Stimulated activated naive CD8-positive, alpha-beta T cell treated with anti-CD3 and anti-CD28 coated beads, Interleukin-15, Interleukin-2, amounts not matched to agents 100 ng/mL and 50 ng/mL, for 24 hours (primary cell): ENCODE data around the gene TRERF1.

Experiments used
- H3K27ac Mint-ChIP-seq: one replicate; pipeline ENCODE4 v1.8.0; 2021; ENCODE audit warnings: mild to moderate bottlenecking, mixed read lengths
- H3K27me3 Mint-ChIP-seq: one replicate; pipeline ENCODE4 v1.8.0; 2021; ENCODE audit warnings: mixed read lengths
- H3K36me3 Mint-ChIP-seq: one replicate; pipeline ENCODE4 v1.8.0; 2021; ENCODE audit warnings: low read depth, mixed read lengths
- H3K4me1 Mint-ChIP-seq: one replicate; pipeline ENCODE4 v1.8.0; 2021; ENCODE audit warnings: low read depth, mixed read lengths
- H3K4me3 Mint-ChIP-seq: one replicate; pipeline ENCODE4 v1.8.0; 2021; ENCODE audit warnings: mild to moderate bottlenecking, mixed read lengths
- H3K9me3 Mint-ChIP-seq: one replicate; pipeline ENCODE4 v1.8.0; 2021; ENCODE audit warnings: mixed read lengths

The TRERF1 gene

DNA sequence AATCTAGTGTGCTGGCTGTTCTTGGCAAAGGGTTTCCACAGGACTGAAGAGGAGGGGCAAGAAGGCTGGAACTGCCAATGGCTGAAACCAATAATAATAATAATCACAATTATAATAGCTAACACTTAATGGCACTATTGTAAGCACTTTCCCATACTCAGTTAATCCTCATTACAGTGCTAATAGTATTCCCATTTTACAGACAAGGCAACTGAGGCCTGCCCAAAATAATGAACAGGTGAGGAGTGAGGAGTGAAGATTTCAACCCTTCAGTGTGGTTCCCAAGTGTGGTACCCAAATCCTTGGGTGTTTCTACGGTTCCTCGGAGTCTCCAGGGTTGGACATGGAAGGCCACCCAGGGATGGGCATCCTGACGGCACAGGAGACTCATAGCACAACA is 69.9 kb downstream of the TRERF1 start:
- H3K36me3 Mint-ChIP-seq = no peaks in the 10 kb centered on the region
- peaks cover 76% of the 10 kb centered on the region for H3K4me1 Mint-ChIP-seq
- H3K27me3 Mint-ChIP-seq = no peaks in the 10 kb centered on the region
- no peaks in the 10 kb centered on the region for H3K9me3 Mint-ChIP-seq
- no peak overlapping the region for H3K27ac Mint-ChIP-seq
- no peak overlapping the region for H3K4me3 Mint-ChIP-seq

DNA sequence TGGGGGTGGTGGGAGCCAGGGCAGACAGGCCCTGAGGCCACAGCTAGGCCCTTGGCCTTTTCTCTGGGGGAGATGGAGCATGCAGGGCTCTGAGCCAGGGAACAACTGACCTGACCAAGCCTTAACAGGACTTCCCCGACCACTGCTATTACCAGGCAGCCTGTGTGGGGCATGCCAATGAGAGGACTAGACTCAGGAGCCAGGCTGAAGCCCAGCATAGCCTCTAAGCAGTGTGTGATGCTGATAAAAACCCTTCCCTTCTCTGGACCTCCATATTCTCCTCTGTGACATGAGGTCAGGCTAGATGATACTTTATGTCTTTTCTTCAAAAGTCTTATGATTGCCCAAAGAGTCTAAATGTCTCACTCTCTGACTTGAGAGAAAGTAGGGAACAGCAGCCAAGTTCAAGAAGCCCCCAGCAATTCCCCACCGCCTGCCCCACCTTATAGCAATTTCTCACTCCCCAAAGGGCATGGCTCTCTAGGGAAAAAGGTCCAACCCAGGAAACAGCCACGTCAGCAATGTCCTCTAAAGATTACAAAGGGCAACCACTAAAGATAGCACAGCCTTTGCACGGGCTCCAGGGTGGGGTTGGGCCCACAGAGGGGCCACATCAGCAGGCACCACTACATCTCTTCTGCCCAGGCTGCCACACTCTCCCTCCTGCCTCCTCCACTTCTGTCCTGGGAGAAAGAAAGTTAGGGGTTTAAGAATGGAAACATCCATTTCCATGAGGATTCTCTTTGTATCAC is 71.3 kb downstream of the TRERF1 start:
- Mint-ChIP-seq H3K27ac (peak overlapping the region; percentile 47), H3K27me3 (no peaks in the 10 kb centered on the region), H3K4me3 (no peak overlapping the region), H3K36me3 (no peaks in the 10 kb centered on the region), H3K9me3 (no peaks in the 10 kb centered on the region), H3K4me1 (peaks cover 69% of the 10 kb centered on the region)

DNA sequence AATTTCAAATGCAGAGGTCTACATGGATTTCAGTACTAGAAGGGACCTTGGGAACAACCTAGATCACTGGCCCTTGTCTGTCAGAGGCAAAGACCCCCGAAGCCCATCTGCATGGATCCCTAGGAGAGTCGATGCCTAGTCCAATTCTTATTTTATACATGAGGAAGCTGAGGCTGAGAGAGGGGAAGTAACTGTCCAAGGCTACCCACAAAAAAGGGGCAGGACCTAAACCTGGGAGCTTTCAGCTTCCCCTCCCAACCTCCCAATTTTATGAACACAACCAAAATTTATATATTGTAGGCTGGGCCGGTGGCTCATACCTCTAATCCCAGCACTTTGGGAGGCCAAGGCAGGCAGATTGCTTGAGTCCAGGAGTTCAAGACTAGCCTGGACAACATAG is 73.2 kb downstream of the TRERF1 start:
- peak overlapping the region; percentile 50 for H3K4me3 Mint-ChIP-seq
- peaks cover 67% of the 10 kb centered on the region for H3K4me1 Mint-ChIP-seq
- no peaks in the 10 kb centered on the region for H3K9me3 Mint-ChIP-seq
- no peaks in the 10 kb centered on the region for H3K36me3 Mint-ChIP-seq
- no peaks in the 10 kb centered on the region for H3K27me3 Mint-ChIP-seq
- H3K27ac Mint-ChIP-seq = peak overlapping the region; percentile 37

DNA sequence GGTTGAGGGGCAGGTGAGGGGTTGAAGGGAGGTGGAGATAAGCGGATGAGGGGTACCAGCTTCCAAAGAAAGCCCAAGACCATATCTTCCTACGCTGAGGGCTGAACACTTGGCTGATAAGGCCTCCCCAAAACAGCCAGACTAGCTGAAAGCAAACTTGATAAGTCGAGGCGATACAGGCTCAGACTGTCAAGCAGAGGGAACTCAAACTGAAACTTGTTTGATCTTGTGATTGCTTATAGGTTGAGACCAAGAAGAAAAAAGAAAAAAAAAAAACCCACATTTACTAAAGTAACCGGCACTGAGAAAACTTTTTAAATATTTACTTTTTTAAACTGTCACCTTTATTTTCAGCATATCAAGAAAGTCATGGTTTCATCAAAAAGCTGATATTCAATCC is 73.6 kb downstream of the TRERF1 start:
- Mint-ChIP-seq H3K27ac (peak overlapping the region; percentile 37), H3K27me3 (no peaks in the 10 kb centered on the region), H3K9me3 (no peaks in the 10 kb centered on the region), H3K36me3 (no peaks in the 10 kb centered on the region), H3K4me3 (peak overlapping the region; percentile 50), H3K4me1 (peaks cover 64% of the 10 kb centered on the region)

DNA sequence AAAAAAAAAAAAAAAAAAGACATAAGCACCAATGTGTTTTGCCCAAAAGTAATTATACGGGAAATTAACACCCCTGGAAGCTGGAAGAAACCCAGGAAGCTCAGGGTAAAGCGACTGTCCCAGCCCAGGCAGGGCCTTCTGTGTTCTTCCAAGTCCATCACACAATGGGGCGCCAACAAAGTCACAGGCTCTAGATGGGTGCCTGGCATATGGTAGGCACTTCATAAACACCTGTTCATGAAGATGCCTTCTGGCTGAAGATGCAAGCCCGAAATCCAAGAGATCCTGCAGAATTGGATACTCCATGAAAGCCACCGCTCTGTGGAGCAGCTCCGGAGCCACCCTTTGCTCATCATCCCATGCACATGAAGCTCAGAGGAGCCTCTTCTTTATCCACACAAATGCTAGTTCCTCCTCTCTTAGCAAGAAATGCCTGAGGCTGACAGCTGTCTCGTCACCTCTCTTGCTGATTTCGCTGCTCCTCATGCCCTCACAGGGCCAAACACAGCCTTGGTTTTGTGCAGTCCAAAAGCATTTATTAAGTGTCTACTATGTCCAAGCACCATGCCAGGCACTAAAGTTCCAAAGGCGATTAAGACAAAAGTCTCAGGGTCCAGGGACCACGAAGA is 76.6 kb downstream of the TRERF1 start:
- Mint-ChIP-seq H3K4me3 (no peak overlapping the region), H3K9me3 (no peaks in the 10 kb centered on the region), H3K36me3 (no peaks in the 10 kb centered on the region), H3K27me3 (no peaks in the 10 kb centered on the region), H3K4me1 (peaks cover 56% of the 10 kb centered on the region), H3K27ac (no peak overlapping the region)

DNA sequence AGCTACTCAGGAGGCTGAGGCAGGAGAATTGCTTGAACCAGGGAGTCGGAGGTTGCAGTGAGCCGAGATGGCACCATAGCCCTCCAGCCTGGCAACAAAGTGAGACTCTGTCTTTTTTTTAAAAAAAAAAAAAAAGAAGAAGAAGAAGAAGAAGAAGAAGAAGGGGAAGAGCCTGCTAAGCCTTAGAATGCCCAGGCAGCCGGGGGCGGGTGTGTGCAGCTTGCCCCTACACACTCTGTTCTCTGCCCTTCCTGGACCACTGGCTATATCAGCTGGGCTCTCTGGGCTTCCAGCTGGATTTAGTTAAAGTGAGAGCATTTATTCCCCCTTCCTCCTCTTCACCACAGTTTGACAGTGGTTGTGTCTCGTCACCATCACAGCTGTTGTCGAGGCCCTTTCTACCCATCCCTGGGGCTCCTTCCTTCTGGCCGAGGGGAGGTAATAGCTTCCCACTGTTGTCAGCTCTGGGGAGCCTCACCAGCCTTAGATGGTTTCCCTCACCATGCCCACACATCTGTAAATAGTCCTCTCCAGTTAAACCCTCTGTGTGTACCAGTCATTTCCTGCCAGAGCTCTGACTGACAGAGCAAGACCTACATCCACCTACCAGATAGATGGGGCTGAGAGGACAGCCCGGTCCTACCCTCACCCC is 77.6 kb downstream of the TRERF1 start:
- Mint-ChIP-seq H3K4me1 (peaks cover 58% of the 10 kb centered on the region), H3K27me3 (no peaks in the 10 kb centered on the region), H3K9me3 (no peaks in the 10 kb centered on the region), H3K36me3 (no peaks in the 10 kb centered on the region), H3K27ac (no peak overlapping the region), H3K4me3 (peak overlapping the region; percentile 17)

DNA sequence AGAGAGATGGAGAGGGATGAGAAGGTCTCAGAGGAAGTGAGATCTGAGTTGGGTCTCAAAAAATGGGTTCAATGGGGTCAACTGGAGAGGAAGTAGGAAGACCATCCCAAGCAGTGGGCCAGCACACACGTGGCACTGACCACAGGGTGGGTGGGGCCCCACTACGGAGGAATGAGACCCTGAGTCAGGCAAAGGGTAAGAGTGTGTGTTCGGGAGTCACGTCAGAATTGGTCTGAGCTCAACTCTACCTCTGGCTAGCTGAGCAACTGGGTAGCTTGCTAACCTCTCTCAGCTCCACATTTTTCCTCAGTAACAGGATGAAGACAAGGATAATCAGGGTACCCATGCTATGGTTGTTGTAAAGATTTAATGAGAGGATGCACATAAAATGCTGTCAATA is 79.0 kb downstream of the TRERF1 start:
- Mint-ChIP-seq H3K27ac (peak overlapping the region; percentile 34), H3K36me3 (no peaks in the 10 kb centered on the region), H3K4me1 (peaks cover 60% of the 10 kb centered on the region), H3K9me3 (no peaks in the 10 kb centered on the region), H3K27me3 (no peaks in the 10 kb centered on the region), H3K4me3 (no peak overlapping the region)

DNA sequence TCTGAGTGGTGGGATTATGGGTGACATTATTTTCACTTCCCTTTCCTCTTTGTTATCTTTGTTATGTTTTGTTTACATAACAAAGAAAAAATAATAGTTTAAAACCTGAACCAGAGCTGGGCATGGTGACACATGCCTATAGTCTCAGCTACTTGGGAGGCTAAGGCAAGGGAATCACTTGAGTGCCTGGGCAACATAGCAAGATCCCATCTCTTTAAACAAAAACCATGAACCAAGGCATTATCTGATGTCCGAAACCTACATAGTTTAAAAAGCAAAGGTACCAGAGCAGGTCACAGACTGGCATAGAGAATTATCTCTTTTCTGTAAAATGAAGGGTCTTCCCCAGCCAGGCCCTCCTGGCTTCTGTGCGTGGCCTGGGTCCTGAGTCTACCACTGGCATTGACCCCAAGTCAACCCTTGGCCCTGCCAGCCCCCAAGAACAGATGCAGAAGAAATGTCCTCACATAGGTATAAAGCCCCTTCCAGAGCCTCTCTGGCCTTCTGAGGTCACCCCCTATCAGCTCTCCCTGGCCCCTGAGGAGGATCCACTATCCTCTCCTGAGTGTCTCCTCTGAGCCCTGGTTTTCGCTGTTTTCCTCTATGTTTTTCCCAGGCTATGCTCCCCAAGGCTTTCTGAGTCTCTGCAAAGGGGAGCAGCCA is 81.3 kb downstream of the TRERF1 start:
- H3K27me3 Mint-ChIP-seq = no peaks in the 10 kb centered on the region
- H3K4me1 Mint-ChIP-seq = peaks cover 70% of the 10 kb centered on the region
- no peak overlapping the region for H3K4me3 Mint-ChIP-seq
- no peak overlapping the region for H3K27ac Mint-ChIP-seq
- H3K9me3 Mint-ChIP-seq = no peaks in the 10 kb centered on the region
- no peaks in the 10 kb centered on the region for H3K36me3 Mint-ChIP-seq

DNA sequence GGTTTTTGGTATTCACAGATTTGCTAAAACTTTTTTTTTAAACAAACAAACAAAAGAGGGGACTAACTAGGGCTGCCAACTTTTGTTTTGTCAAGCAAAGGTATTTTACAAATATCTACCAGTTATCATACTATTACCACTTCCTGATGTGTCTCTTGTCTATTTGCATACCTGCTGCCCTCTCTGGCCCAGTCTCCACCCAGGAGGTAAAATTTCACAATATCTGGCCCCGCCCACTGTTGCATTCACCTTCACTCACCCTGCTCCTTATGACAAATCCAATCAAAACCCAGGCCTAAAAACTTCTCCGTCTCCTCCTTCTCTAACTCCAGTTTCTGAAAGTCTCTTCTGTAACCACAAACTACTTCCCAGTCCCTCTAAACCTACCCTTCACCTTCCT is 82.2 kb downstream of the TRERF1 start:
- Mint-ChIP-seq H3K27me3 (no peaks in the 10 kb centered on the region), H3K4me3 (no peak overlapping the region), H3K4me1 (peaks cover 70% of the 10 kb centered on the region), H3K9me3 (no peaks in the 10 kb centered on the region), H3K36me3 (no peaks in the 10 kb centered on the region), H3K27ac (peak overlapping the region; percentile 79)

DNA sequence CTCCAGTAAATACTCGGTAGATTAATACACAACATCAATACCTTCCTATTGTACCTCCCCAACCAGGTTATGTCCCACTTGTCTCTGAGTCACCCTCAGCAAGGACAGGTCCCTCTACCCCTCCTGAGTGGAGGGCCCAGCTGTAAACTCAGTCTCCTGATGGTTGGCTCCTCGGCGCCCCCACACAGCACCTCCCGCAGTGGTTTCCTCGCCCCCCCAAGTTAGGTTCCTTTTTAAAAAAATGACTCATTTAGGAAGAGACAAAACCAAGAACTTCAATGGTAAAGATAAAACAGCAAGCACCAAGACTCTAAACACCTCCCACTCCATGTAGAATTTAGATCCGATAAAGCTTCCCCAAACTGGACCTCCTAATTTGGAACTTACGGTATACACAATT is 83.5 kb downstream of the TRERF1 start:
- H3K9me3 Mint-ChIP-seq = no peaks in the 10 kb centered on the region
- H3K27ac Mint-ChIP-seq = peak overlapping the region; percentile 86
- H3K27me3 Mint-ChIP-seq = no peaks in the 10 kb centered on the region
- H3K4me3 Mint-ChIP-seq = peak overlapping the region; percentile 49
- H3K36me3 Mint-ChIP-seq = no peaks in the 10 kb centered on the region
- H3K4me1 Mint-ChIP-seq = peaks cover 66% of the 10 kb centered on the region

DNA sequence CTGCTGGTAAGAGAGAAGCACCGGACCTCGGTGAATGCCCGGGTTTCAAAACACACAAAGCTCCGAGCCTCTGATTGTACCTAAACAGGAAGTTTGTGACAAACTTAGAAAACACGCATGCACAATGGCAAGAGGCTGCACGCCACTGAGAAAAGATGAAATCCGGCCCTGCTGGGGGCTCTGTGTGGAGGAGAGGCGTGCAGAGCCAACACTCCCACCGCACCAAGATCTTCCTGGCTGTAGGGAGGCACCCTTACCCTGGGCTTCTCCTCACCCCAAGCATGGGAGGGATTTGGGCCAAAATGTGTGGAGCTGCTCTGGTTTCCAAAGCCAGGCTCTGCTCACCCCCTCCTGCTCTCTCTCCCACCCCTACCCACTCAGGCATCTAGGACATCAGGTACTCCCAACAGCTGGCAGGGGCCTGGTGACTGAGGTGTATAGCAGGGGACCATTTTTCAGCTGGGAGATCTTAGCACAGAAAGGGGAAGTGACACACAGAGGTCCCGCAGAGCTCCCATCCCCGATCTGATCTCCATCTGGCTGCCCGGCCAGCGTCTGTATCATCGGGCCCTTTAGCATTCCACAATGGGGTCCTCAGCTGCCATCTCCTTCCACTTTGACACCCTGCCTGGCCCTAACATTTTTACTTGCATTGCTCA is 84.2 kb downstream of the TRERF1 start:
- H3K27me3 Mint-ChIP-seq = no peaks in the 10 kb centered on the region

DNA sequence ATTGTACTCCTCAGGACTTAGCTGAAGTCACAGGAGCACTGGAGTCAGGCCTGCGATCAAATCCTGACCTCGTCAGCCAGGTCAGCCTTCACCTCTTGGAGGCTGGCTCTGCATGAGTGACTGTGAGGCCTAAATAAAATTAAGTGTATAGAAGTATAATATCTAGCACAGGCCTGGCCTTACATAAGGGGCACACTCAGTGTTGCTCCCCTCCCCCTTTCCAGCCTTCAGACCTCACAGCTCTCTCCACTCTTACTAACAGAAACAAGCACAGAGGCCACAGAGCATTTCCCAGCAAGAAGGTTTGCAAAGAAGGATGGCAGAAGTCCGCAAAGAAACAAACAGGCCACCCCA is 84.8 kb downstream of the TRERF1 start:
- no peaks in the 10 kb centered on the region for H3K27me3 Mint-ChIP-seq
- H3K4me1 Mint-ChIP-seq = peaks cover 57% of the 10 kb centered on the region
- H3K36me3 Mint-ChIP-seq = peaks cover 3% of the 10 kb centered on the region
- H3K27ac Mint-ChIP-seq = peak overlapping the region; percentile 86
- no peaks in the 10 kb centered on the region for H3K9me3 Mint-ChIP-seq
- H3K4me3 Mint-ChIP-seq = peak overlapping the region; percentile 55

More for the DNA sequence above, 84.2 kb downstream of the TRERF1 start:
- Mint-ChIP-seq H3K4me1 (peaks cover 60% of the 10 kb centered on the region), H3K27ac (peak overlapping the region; percentile 86), H3K9me3 (no peaks in the 10 kb centered on the region), H3K4me3 (peak overlapping the region; percentile 55), H3K36me3 (no peaks in the 10 kb centered on the region)

DNA sequence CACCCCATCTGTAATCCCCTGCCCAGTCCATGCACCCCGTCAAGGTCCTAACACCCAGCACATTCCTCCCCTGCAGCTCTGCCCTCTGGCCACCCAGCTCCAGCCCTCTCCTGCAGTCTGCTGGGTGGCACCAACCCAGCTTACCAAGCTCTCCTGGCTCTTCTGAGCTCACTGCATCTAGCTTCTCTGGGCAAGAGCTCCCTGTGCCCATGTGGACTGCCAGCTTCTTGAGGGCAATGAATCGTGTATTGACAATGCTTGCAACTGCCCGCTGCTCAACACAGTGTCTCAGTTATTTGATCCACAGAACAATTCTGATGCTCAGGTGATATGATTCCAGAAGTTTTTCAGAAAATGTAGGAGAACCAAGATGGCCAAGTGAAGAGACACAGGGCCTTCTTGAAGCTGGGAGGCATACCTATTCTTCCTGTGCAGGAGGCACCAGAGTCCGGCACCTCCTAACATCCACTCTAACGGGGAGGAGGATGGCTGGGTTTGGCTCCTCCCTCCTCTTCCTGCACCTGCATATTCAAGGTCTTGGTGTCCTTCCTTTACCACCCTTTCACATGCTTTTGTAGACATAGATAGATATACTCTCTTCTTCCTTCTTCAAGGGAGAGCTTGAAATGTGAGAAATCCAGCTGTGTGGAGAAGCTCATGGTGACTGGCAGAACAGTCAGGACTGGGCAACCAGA is 85.6 kb downstream of the TRERF1 start:
- Mint-ChIP-seq H3K27ac (no peak overlapping the region), H3K36me3 (peaks cover 9% of the 10 kb centered on the region), H3K27me3 (no peaks in the 10 kb centered on the region), H3K4me3 (no peak overlapping the region), H3K4me1 (peaks cover 57% of the 10 kb centered on the region), H3K9me3 (no peaks in the 10 kb centered on the region)

DNA sequence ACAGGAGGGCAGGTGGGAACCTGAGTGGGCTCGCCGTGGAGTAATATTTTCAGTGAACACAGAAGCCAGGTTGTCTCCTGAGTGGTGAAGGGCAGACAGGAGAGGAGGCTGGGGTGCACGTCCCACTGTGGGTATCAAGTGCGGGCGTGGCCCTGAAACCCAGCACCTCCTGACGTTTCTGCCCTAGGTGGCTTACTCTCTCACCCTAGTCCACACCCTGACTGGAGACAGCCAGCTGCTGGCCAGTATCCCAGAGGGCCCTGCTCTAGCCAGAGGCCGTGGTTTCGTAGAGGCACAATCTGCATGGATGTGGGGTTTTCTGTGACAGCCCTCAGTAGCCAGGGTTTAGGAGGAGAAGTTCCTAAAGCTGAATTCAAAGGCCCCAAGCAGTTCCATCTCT is 86.7 kb downstream of the TRERF1 start:
- Mint-ChIP-seq H3K4me1 (peaks cover 57% of the 10 kb centered on the region), H3K36me3 (peaks cover 14% of the 10 kb centered on the region), H3K27ac (no peak overlapping the region), H3K27me3 (no peaks in the 10 kb centered on the region), H3K4me3 (no peak overlapping the region), H3K9me3 (no peaks in the 10 kb centered on the region)
